B cell (primary cell): Measurements from ENCODE around the gene GATAD2B. TPM values are rescaled to one million over a fixed set of nuclear protein-coding genes. Genes with fewer than 3 reads are reported as not detected.

ENCODE experiments used
- ATAC-seq: fragments of 200-7000 bp; cut with Tn5 transposase; one replicate; pipeline ENCODE4 v1.10.0; 2021; ENCODE audit warnings: low read depth, mild to moderate bottlenecking, moderate number of reproducible peaks, moderate library complexity
- CTCF ChIA-PET: fragments of 350-600 bp; sonication (Branson Sonifier 250); formaldehyde crosslinking; loops from one replicate; lab custom pipeline; 2021; ENCODE audit warnings: antibody characterized with exemption, inconsistent platforms; lab: Charles Lee
- POLR2A ChIA-PET: fragments of 350-600 bp; sonication (Branson Sonifier 250); formaldehyde crosslinking; loops from one replicate; lab custom pipeline; 2021; ENCODE audit warnings: antibody characterized with exemption; lab: Charles Lee
- DNase-seq: peaks from one replicate; pipeline ENCODE4 v3.0.0; 2013
- H2AFZ ChIP-seq: 2 replicates; pipeline ENCODE4 v1.6.1; 2012; ENCODE audit warnings: mild to moderate bottlenecking, low read depth, low read length; ENCODE audit not compliant: insufficient read depth, poor library complexity, severe bottlenecking
- H3K27ac ChIP-seq, 2 donors: 1 replicate in 1 of 2; 2 replicates in 1 of 2; pipeline ENCODE4 v1.5.1; 2012 to 2013; ENCODE audit warnings: low read length in 2 of 2, mild to moderate bottlenecking in 2 of 2, moderate library complexity in 1 of 2
- H3K27me3 ChIP-seq, 4 experiments: fragments of 200-600 bp in 1 of 4; sonication (generic) in 1 of 4; replicated peaks in 1 of 4; 1 replicate in 2 of 4; 2 replicates in 2 of 4; pipeline versions ENCODE4 v1.6.1 to v1.7.0; 2013 to 2016; ENCODE audit warnings: low read length in 3 of 4, mild to moderate bottlenecking in 2 of 4, mixed read lengths in 1 of 4, moderate library complexity in 1 of 4; ENCODE audit not compliant: insufficient read depth in 4 of 4, control insufficient read depth in 3 of 4; ENCODE audit errors: control extremely low read depth in 1 of 4
- H3K36me3 ChIP-seq, 2 experiments: replicated peaks in 1 of 2; 1 replicate in 1 of 2; 2 replicates in 1 of 2; pipeline versions ENCODE4 v1.6.1 to v1.7.1; 2013; ENCODE audit warnings: low read length in 1 of 2; ENCODE audit not compliant: insufficient read depth in 2 of 2, control insufficient read depth in 1 of 2; ENCODE audit errors: control extremely low read depth in 1 of 2, extremely low read depth in 1 of 2
- H3K4me1 ChIP-seq, 2 donors: fragments of 200-600 bp in 1 of 2; sonication (generic) in 1 of 2; 1 replicate in 1 of 2; 2 replicates in 1 of 2; pipeline versions ENCODE4 v1.5.1 to v1.6.1; 2013 to 2017; ENCODE audit warnings: low read length in 2 of 2; ENCODE audit not compliant: control insufficient read depth in 2 of 2, insufficient read depth in 2 of 2
- H3K4me2 ChIP-seq: replicated peaks from 2 replicates; pipeline ENCODE3; 2012; ENCODE audit warnings: mild to moderate bottlenecking, low read depth, low read length; ENCODE audit not compliant: poor library complexity, severe bottlenecking
- H3K4me3 ChIP-seq, 5 experiments: fragments of 200-600 bp in 1 of 5; sonication (generic) in 1 of 5; 1 replicate in 3 of 5; 2 replicates in 2 of 5; pipeline versions ENCODE4 v1.5.1 to v1.7.0; 2011 to 2016; ENCODE audit warnings: low read length in 4 of 5, mild to moderate bottlenecking in 4 of 5, low read depth in 2 of 5, control low read depth in 1 of 5, moderate library complexity in 1 of 5; ENCODE audit not compliant: insufficient read depth in 1 of 5; ENCODE audit errors: control extremely low read depth in 1 of 5, extremely low read depth in 1 of 5
- H3K79me2 ChIP-seq: fragments of 200-600 bp; sonication (generic); one replicate; pipeline ENCODE4 v1.6.0; 2016; ENCODE audit warnings: low read length; ENCODE audit not compliant: control insufficient read depth, insufficient read depth
- H3K9ac ChIP-seq: fragments of 200-600 bp; sonication (generic); 2 replicates; pipeline ENCODE4 v1.6.1; 2017; ENCODE audit warnings: mild to moderate bottlenecking, low read length, moderate library complexity
- H3K9me3 ChIP-seq, 3 donors: one replicate each; pipeline versions ENCODE4 v1.6.1 to v1.7.1; 2013; ENCODE audit warnings: low read length in 2 of 3; ENCODE audit not compliant: control insufficient read depth in 2 of 3, insufficient read depth in 1 of 3; ENCODE audit errors: control extremely low read depth in 1 of 3
- H4K20me1 ChIP-seq: 2 replicates; pipeline ENCODE4 v1.6.0; 2012; ENCODE audit warnings: mild to moderate bottlenecking, low read length; ENCODE audit not compliant: insufficient read depth, control insufficient read depth, poor library complexity, severe bottlenecking
- H3K27ac Mint-ChIP-seq: one replicate; pipeline ENCODE4 v1.8.0; 2021; ENCODE audit warnings: mixed read lengths
- H3K27me3 Mint-ChIP-seq: one replicate; pipeline ENCODE4 v1.8.0; 2021; ENCODE audit warnings: mixed read lengths
- H3K4me1 Mint-ChIP-seq: one replicate; pipeline ENCODE4 v1.8.0; 2021; ENCODE audit warnings: mixed read lengths
- H3K4me3 Mint-ChIP-seq: one replicate; pipeline ENCODE4 v1.8.0; 2021; ENCODE audit warnings: mixed read lengths
- H3K9me3 Mint-ChIP-seq: one replicate; pipeline ENCODE4 v1.8.0; 2022; ENCODE audit warnings: mixed read lengths; ENCODE audit not compliant: insufficient read depth
- CTCF ChIP-seq: fragments of 200-600 bp; IDR thresholded peaks from one replicate; pipeline ENCODE4 v1.8.0; 2022; ENCODE audit warnings: antibody characterized with exemption, mild to moderate bottlenecking
- EZH2 ChIP-seq: IDR thresholded peaks from 2 replicates; pipeline ENCODE4 v1.6.1; 2012; ENCODE audit warnings: borderline replicate concordance, low read depth, mild to moderate bottlenecking, moderate library complexity, low read length; ENCODE audit not compliant: insufficient read depth, poor library complexity, severe bottlenecking
- WGBS: methylation state at CpG from one replicate; pipeline ENCODE4 v1.1.5; 2013; ENCODE audit warnings: missing lambda C conversion rate; ENCODE audit not compliant: insufficient coverage; 5-methylcytosine and 5-hydroxymethylcytosine counted together
- intact Hi-C: fragments of 100-400 bp; cut with micrococcal nuclease; formaldehyde crosslinking; loops from one replicate; pipeline ENCODE4 v1.10.0; 2022
- polyA plus RNA-seq: library from polyadenylated mRNA; depleted of rRNA; stranded (reverse); fragments of >200 nt; gene quantifications from 2 replicates; pipeline ENCODE4 v1.2.3, GENCODE V29; 2012
- total RNA-seq, 2 donors: library from RNA; stranded (reverse); fragments of 120-200 nt in 1 of 2; gene quantifications; 1 replicate in 1 of 2; 2 replicates in 1 of 2; pipeline versions ENCODE4 v1.2.3 to v1.2.4, GENCODE V29; 2013 to 2022

The GATAD2B gene
- total and polyA plus RNA-seq, 2 donors (not counting 1 experiment from before 2014, with no cell fraction given): 16.7 to 105 TPM

GRCh38 chr1:153790313-153790965 is 132.3 kb downstream of the GATAD2B start:
- no peaks in the 10 kb centered on the region for H4K20me1 ChIP-seq
- no peak for TF ChIP-seq CTCF
- no peak for TF ChIP-seq EZH2
- no peaks in the 10 kb centered on the region for H3K27me3 ChIP-seq
- Mint-ChIP-seq H3K27ac (peak overlapping the region; percentile 95), H3K4me3 (peak overlapping the region; percentile 59), H3K4me1 (peaks cover 39% of the 10 kb centered on the region), H3K9me3 (no peaks in the 10 kb centered on the region), H3K27me3 (no peaks in the 10 kb centered on the region)
- CTCF ChIA-PET: interaction anchor here (1.0 to 2.9 kb wide), 4 partner anchors 112 to 200 kb away, joined by 3 to 22 read pairs (median 6); partner anchors contain the start of genes RAB13 and RPS27
- H3K9me3 ChIP-seq: no peaks in the 10 kb centered on the region
- intact Hi-C loops: loop anchor here (2.0 to 5.0 kb wide), 3 partner anchors 14 to 63 kb away; partner anchors contain the start of genes INTS3 and SLC27A3
- POLR2A ChIA-PET: interaction anchor here (0.6 to 4.8 kb wide), 6 partner anchors 155 to 205 kb away, joined by 3 to 19 read pairs (median 4); partner anchors contain the start of genes CHTOP, DENND4B, RPS27 and SLC39A1
- H2AFZ ChIP-seq: peak overlapping the region; percentile 83
- no peaks in the 10 kb centered on the region for H3K36me3 ChIP-seq
- ATAC-seq (peak; percentile 9), DNase-seq (no peak)
- peak overlapping the region; percentile 91 to 92 for H3K27ac ChIP-seq
- 87% methylated on average over 7 of the region's 16 CpGs for WGBS
- peak overlapping the region; percentile 60 for H3K9ac ChIP-seq
- peaks cover 28 to 40% of the 10 kb centered on the region in 2 donors for H3K4me1 ChIP-seq
- peak overlapping the region in 4 of 5 experiments; percentile 11 to 59 (median 44) for H3K4me3 ChIP-seq
- no peaks in the 10 kb centered on the region for H3K79me2 ChIP-seq
- H3K4me2 ChIP-seq: peak overlapping the region; percentile 75
